Activated CD4-positive, alpha-beta T cell treated with anti-CD3 and anti-CD28 coated beads for 48 hours (primary cell): ENCODE data around the gene ZSCAN31.
"Not testable (repeated sequence)": the region's sequence is repeated elsewhere in the genome, so short reads cannot be mapped to it uniquely, and the experiment has no call there.

Experiments used
- DNase-seq: peaks from one replicate; pipeline ENCODE4 v3.0.0-alpha.2; 2020

The ZSCAN31 gene

GRCh38 chr6:28335564-28336283 lies at the start of gene ZSCAN31:
ZSCAN31 (minus strand) TSS chr6:28336148; CDS start chr6:28329683, 6,465 bp downstream.
- peak; percentile 83 for DNase-seq

GRCh38 chr6:28384143-28384533 lies 48.2 kb upstream of the ZSCAN31 start:
- DNase-seq = no peak

DNA sequence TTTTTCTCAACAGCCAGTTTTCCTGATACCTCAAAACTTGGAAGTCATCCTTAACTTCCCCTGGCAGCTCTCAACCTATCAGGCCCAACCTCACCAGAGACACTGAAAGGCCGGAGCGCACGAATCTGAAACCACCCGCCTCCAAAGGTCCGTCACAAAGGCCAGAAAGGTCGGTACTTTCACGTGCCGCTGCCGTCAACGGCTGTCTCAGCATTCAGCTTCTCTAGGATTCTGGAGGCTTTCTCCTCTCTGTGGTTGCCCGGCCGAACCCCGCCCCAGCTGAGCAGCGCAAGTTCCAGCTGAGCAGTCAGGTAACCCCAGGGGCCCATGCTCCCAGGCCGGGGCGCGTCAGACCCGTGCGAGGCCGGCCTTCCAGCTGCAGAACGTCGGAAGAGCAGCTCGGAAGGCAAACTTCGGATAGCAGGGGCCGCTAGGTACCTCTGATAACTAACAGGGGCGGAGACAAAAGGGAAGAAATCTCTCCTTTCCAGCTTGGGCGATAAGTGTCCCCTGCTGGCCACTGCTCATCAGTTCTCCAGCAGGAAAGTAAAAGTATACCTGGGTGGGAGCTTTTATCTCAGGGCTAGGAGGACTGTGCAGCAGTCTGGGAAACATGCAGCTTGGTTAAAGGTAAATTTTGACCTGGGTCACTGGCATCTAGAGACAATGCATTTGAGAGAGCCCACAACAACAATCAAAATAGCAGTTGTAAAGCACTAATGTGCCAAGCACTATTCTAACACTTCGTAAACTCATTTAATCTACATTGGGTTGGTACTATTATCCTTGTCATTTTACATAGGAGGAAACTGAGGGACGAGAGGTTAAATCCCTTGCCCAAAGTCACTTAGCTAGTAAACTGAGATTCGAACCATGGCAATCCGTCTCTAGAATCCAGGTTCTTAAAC lies 47.5 kb upstream of the ZSCAN31 start:
- peak; percentile 65 for DNase-seq

GRCh38 chr6:28380381-28380780 lies 44.4 kb upstream of the ZSCAN31 start:
- DNase-seq = no peak

GRCh38 chr6:28378644-28379043 lies 42.7 kb upstream of the ZSCAN31 start:
- DNase-seq = no peak

DNA sequence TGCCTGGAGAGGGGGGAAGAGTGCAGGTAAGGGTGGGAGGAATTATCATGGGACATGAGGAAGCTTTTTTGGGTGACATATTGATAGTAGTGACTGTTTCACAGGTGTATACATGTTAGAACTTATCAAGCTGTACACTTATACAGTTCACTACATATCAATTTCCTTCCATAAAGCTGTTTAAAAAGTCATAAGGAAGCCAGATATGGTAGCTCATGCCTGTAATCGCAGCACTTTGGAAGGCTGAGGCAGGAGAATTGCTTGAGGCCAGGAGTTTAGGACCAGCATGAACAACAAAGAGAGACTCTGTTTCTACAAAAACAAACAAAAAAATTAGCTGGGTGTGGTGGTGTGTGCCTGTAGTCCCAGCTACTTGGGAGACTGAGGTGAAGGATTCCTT lies 41.9 kb upstream of the ZSCAN31 start:
- no peak for DNase-seq

- DNase-seq = no peak
Measured at GRCh38 chr6:28373925-28374324, 38.0 kb upstream of the ZSCAN31 start.

DNA sequence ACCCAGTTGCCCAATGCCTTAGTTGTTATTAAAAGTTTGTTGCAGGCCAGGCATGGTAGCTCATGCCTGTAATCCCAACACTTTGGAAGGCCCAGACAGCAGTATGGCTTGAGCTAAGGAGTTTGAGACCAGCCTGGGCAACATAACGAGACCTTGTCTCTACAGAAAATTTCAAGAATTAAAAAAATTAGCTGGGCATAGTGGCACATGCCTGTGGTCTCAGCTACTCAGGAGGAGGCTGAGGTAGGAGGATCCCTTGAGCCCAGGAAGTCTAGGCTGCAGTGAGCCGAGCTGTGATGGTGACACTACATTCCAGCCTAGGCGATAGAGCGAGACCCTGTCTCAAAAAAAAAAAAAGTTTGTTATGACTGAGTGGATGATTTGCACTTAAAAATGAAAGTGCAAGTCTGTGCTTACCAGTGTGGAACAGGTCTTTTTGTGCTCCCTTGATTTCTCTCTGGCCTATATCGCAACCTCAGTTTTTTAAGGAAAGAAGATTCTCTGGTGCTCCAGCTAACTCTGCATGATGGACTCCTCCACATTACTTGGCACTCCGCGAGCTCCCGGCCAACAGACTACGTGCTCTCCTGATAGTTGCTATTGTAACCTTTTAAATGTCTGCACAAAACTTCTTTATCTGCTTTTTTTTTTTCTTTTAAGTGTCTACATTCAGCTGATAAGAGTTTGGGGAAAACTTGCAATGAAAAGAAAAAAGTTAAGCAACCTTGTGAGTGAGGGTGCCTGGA lies 35.9 kb upstream of the ZSCAN31 start:
- DNase-seq = no peak

DNA sequence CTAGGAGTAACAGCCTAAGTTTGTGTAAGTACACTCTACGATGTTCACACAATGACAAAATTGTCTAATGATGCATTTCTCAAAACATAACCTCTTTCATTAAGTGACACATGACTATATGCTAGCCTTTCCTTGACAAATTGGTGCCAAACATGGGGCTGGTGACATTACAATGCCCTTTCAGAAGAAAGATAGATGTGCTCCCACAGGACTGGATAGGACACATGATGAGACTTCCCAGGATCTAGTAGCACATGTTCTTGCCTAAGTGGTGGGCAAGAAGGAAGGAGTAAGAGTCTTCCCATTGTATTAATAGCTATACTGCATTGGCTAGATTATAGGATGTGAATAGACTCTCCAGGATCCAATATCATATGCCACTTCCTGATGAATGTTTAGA lies 35.3 kb upstream of the ZSCAN31 start:
- no peak for DNase-seq

- no peak for DNase-seq
Measured at GRCh38 chr6:28370440-28370839, 34.5 kb upstream of the ZSCAN31 start.

DNA sequence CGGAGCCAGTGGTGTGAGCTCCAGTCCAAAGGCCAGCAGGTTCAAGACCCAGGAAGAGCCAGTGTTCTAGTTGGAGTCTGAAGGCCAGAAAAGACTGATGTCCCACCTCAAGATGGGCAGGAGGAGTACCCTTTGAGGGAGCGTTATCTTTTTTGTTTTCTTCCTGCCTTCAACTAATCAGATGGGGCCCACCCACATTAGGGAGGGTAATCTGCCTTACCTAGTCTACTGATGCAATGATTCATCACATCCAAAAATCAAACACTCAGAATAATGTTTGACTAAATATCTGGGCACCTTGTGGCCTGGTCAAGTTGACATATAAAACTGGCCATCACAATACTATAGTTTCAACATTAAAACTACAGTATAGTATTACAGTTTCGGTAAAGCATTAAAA lies 33.5 kb upstream of the ZSCAN31 start:
- no peak for DNase-seq

- DNase-seq = no peak
Measured at GRCh38 chr6:28368522-28368921, 32.6 kb upstream of the ZSCAN31 start.

DNA sequence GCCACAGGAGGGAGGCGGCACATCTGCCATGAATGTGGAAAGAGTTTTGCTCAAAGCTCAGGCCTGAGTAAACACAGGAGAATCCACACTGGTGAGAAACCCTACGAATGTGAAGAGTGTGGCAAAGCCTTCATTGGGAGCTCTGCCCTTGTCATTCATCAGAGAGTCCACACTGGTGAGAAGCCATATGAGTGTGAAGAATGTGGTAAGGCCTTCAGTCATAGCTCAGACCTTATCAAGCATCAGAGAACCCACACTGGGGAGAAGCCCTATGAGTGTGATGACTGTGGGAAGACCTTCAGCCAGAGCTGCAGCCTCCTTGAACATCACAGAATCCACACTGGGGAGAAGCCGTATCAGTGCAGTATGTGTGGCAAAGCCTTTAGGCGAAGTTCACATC lies 29.6 kb upstream of the ZSCAN31 start:
- DNase-seq = not testable (repeated sequence)

DNA sequence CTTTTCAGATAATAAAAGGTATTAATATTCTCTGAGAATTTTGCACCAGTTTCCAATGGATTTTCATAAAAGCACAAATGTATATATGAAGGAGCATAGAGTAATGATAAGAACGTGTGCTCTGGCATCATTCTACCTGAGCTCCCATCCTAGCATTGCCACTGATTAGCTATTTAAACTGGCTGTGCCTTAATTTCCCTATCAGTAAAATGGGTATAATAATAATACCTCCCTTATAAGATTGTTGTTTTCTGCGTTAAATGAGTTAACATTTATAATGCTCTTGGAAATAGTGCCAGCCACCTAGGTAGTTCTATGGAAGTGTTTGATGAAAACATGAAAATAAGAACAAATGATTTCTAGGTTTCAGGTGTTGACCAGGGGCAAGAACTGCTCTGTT lies 25.0 kb upstream of the ZSCAN31 start:
- DNase-seq = no peak

- not testable (repeated sequence) for DNase-seq
Measured at GRCh38 chr6:28359562-28359961, 23.6 kb upstream of the ZSCAN31 start.

GRCh38 chr6:28357036-28357435 lies 21.1 kb upstream of the ZSCAN31 start:
- DNase-seq = no peak

DNA sequence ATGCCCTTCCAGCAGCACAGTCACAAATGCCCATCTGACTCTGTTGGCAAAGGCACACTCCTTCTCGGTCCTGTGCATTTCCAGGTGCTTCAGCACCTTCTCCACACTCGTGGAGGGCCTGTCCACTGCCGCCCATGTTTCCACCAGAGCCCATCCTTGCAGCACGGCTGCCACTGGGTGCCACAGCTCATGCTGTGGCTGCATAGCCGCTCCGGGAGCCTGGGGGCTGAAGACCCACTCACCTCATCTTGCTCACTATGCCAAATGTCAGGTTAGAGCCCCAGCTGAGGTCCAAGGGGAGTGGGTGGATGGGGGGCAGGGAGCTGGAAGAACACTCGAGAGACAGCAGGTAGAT lies 20.7 kb upstream of the ZSCAN31 start:
- no peak for DNase-seq

DNA sequence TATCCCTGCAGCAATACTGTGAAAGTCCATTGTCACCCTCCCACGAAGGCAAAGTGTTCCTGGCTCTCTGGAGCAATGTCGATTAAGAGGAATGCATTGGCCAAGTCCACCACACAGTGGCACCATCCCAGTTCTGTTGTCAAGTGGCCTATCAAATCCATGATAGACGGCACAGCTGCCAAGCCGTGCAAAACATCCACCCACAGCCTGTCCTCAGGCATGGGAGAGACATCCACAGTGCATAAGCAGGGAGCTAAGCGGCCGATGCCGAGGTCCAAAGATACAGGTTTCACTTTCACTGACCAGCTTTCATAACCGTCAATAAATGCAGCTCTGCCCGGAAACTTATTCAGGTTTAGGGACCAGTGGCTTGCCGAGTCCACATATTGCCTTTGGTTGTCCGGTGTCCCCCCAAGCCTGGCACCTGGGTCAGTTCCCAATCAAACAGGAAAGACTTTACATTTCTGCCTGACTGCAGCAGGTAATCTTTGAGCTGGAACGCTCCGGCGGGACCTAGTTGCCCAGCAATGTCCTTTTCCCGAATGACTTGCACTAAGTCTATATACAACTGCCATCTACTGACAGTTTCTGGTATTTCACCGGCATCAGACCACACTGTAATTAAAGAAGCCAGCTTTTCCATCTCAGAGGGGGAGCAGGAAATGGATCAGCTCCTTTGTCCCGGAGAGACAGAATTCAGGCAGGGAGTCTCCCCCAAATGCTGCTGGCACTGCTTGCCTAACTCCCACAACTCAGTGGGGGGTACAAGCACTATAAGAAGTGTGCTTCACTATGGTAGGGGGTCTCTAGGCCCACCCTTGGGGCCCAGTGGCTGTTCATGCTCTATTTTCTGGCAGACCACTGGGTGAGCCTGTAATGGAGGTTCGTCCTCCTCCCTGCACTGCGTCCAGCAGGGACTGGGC lies 20.1 kb upstream of the ZSCAN31 start:
- DNase-seq = peak; percentile 65

DNA sequence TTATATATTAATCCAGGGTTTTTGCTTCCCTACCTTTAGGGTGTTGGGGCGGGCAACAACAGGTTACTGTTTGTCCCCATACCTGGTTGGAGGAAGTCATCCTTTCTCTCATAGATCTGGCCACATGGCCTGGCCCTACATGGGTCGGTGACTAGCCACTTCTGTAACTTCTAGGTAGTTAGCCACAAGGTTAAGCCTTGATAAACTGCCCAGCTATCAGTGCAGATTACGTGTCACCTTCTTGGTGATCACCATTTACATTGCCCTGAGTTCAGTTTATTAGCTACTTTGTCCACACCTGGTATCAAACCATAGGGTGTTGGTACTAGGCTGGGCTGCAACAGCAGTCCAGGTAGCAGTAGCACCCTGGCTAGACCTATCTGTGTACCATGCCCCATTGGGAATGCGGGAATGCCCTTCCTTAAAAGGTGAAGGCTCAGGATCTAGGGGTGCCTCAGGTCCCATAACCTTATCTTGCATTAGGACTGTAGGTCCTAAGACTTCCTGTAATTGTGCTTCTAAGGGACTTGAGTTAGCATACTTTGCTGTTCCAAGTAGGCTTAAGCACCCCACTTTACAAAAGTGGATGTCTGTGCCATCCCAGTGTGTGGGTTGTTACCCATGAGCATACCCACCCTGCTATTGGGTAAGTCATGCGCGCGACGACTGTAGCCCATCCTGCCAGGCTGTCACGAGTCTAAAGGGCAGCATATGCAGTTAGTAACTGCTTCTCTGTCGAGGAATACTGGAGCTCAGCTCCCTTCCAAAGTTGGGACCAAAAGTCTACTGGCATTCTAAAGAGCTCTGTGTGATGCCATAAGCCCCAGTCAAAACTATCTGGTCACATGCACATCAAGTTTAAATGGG lies 19.0 kb upstream of the ZSCAN31 start:
- no peak for DNase-seq

DNA sequence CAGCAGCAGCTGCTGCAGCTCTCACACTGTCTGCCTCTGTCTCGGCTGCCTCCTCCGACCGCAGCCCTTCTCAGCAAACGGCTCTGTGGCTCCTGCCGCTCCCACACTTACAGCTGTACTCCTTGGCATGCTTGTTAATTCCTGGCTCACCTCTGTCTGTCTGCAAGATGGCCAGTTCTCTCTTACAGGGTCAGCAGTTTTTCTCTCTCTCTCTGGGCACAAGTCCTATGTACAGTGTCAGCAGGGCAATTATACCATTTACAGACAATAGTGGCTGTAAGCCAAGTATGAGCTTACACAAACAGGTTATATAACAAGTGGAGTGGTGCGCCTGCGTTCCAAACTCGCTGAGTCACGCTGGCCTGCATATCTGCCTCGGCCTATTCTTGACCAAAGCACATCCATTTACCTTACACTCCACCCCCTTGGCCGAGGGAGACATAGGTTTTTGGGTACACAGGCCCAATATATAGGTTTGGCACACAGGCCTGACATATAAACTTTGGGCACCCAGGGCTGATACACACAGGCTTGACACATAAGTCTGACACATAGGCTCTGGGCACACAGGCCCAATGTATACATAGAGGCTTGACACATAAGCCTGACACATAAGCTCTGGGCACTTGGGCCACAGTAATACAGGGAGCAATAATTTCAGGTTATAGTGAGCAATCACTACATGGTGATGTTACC lies 18.2 kb upstream of the ZSCAN31 start:
- DNase-seq = no peak

GRCh38 chr6:28353356-28353755 lies 17.4 kb upstream of the ZSCAN31 start:
- no peak for DNase-seq
